NCI-H69 (cell line): ENCODE results near the gene FGD5.
A peak's percentile ranks its signal among the peaks of the same experiment; 100 is the strongest.

ENCODE experiments used
- DNase-seq: peaks from one replicate; lab custom pipeline; 2025; lab: John Stamatoyannopoulos, UW

Gene FGD5

DNA sequence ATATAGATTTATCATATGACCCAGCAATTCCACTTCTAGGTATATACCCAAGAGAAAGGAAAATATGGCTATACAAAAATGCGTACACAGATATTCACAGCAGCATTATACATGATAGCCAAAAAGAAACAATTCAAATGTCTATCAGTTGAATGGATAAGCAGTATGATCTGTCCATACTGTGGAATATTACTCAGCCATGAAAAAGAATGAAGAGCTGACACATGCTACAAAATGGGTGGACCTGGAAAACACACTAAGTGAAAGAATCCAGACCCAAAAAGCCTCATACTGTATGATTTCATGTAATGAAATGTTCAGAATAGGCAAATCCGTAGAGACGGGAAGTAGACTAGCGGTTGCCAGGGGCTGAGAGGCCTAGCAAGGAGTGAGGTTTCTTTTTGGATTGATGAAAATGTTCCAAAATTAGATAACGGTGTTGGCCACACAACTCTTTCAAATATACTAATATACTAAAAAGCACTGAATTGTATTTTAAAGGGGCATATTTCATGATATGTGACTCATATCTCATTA lies 33.4 kb downstream of the FGD5 start:
- no peak for DNase-seq

DNA sequence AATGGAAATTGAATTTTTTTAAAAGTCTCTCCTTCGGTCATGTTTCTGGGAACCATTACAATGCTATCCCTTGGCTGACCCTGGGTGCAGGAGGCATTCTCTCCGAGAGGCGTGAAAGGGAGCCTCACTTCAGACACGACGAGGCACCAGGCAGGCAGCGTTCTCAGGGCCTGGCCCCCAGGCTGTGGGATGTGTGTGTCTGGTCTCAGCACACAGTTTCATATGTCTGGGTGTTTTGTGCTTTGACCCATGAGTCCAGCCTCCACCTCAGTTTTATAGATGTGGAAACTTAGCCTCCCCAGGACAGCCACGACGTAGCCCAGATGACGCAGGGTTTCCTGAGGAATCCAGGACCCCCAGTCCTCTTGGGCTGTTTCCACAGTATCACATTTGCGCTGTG lies 34.0 kb downstream of the FGD5 start:
- no peak for DNase-seq

DNA sequence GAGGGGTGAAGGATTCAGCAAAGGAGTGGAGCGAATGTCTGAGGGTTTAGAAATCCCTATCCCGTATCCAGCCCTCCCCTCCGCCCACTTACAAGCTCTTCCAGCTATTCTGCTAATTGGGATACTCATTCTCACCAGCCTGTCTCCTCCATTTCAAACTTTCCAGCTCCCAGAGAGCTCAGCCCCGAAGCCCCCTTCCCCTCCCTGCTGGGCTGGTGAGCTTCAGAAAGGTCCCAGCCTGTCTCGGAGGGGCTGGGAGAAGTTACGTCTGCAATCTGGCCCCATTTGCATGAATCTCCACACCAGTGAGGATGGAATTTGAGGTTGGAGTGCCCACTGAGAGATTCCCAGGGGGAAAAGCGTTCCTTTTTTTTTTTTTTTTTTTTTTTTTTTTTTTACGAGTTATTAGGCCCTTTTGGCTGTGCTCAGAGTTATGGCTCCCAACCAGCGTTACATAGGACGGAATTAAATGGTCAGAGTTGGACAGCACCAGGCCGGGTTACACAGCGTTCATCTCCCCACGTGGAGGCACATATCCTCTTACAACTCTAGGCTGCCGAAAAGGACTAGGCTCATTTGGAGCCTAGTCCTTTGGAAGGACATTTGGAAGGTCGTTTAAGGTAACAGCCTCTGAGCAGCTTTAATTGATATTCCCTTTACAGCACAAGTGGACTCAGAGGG lies 34.6 kb downstream of the FGD5 start:
- no peak for DNase-seq

DNA sequence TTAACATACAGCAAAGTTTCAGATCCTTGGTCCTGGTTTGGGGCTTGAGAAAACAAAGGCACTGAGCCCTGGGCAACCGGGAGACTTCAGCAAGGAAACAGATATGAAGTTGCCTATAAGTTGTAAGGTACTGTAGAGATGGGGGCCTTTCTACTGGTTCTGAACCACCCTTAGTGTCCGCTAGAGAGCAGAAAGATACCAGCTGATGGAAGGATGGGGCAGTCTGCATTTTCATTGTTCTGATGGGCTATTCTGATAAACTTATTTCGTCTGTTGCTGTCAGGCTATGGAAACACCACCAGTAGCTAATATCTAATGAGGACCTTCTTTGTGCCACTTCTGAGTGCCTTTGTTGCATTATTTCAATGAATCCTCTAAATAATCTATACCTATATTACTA lies 38.7 kb downstream of the FGD5 start:
- peak; percentile 24 for DNase-seq

DNA sequence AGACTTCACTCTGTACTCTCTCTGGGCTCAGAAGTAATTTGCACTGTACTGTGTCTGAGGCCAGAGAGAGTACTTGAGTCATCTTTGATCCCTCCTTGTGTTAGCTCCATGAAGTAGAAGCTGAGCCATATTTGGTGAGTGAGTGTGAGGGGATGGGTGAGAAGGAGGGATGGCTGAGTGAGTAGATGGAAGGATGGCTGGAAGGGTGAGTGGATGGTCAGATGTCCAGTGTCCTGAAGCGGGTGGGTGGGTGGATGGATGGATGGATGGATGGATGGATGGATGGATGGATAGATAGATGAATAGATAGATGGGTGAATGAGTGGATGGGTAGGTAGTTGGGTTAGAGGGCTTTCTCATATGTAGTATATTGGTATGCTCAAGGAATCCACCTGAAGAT lies 39.3 kb downstream of the FGD5 start:
- DNase-seq = no peak

DNA sequence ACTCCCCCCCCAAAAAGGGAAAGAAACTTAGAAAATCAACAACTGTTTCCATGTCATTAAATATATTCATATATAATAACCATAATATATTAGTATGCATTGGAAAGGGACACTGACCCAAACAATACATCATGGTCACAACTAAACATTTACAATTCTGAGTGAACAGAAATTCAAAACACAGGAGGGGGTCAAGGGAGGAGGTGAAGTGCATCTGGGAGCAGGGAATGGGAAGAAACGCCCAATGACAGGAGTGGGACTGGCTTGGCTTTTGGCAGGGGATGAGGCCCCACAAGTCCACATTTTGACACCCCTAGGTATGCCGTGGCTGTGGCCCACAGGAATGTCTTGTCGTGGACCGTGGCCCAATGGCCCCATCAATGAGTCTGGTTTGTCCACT lies 41.1 kb downstream of the FGD5 start:
- DNase-seq = no peak

DNA sequence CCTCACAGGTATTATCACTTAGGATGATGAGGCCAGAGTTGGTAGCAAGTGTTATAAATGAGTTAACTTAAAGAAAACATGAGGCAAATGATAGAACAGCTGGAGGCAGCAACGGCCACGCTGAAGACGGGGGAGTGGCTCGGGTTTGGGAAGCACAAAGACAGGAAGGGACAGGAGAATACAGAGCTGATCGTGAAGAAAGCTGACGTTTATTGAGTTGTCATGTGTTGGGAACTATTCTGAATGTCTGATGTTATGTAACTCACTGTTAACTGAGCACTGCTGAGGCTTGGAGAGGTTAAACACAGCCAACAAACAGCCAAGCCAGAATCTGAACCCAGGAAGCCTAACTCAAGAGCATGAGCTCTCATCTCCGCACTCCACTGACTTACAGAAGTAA lies 42.3 kb downstream of the FGD5 start:
- no peak for DNase-seq

DNA sequence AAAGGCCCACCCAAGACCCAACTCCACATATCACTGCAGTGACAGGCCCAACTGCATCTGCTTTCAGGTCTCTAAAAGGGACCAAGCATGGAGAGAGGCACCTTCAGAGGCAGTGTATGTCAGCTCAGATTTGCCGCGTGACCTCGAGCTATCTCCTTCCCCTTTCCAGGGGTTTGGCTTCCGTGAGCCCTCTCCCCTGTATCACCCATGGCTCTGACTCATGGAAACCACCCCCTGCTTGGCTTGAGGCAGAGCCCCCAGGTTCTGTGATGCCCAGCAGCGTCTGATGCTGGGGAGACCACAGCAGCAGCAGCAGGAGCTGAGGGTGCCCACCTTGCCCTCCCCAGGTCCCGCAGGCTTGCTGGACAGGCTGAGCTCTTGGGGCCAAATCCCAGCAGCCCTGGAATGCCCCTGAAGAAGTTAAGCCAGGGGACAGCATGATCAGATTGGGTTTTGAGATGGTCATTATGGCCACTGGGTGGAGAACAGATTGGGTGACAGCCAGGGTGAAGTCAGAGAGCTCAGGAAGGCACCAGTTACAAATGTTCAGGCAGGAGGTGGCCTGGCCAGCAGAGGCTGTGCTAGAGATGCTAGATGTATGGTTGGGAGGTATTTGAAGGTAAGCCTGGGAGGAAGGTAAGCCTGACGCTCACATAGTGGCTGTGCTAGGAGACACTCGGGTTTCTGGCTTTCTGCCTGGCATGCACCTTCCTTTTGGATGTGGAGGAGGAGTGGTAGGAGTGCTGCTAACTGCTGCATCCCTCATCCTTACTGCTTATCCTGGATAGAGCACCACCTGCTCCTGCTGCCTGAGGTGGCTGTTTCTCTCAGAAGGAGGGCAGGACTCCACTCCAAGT lies 42.9 kb downstream of the FGD5 start:
- no peak for DNase-seq

DNA sequence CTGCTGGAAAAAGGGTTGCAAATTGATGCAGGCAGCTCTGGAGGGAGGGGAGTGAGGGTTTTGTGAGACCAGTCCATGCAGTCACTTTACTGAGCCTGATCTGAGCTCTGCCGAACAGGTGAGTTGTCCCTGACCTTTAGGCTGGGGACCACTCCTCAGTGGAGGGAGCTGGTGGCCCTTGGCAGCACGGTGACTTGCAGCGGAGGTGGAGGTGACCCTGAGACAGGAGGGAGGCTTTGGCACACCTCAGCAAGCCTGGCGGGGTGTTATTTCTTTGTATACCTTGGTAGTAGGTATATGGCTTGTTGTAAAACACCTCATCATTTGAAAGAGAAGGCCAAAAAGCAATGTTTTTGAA lies 43.5 kb downstream of the FGD5 start:
- DNase-seq = no peak

DNA sequence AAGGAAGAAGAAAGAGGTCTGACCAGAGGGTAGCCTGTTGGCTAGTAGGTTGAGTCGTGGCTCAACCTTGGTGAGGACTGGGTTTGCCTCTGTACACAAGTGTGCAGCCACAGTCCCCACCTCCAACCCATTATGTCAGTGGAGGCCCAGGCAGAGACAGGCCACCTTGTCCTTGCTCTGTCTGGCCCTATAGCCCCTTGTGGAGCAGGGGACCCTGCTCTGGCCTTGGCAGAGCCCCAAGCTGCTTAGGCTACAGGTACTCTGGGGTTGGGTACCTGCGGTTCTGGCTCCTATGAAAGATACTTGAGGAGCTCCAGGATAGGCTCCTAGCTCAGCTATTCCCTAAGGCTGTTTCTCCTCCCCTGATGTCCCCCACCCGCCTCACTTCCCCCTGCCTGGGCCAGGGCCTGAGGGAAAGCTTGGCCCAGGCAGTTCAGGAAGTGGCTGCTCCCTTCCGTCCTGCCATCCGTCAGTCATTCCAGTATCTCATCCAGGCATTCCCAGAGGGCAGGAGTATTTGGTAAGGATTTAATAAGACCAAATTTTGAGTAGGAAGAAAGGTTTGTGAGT lies 44.0 kb downstream of the FGD5 start:
- no peak for DNase-seq

DNA sequence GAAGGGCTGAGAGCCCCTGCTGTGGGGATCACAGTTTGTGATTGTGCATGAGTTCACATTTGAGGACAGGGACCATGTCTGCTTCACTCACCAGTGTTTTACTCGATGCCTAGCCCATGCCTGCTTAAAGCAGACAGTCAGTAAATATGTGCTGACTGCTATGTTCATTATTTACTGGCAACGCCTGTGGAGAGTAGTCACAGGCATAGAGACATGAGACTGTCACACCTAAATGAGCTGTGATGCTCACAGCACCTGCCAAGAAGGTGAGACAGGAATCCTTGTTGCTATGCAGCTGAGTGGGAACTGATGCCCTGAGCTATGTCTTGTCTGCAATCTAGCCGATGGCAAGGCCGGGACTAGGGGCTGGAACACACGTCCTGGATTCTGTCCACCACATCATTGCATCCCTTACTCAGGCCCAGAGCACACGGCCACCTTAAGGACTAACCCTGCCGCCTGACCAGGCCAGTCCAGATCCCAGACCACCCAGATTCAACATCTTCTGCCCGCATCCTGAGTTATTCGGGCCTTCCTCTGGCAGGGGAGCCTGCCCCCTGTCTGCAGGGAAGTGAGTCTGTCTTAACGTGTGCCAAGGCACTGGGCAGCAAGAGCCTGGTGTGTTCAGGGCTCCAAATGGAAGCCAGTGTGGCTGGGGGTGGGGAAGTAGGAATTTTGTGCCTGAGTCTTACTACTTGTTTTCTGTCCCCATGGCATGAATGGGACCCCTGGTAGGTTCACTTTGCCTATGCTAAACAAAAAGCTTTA lies 44.8 kb downstream of the FGD5 start:
- DNase-seq = no peak

DNA sequence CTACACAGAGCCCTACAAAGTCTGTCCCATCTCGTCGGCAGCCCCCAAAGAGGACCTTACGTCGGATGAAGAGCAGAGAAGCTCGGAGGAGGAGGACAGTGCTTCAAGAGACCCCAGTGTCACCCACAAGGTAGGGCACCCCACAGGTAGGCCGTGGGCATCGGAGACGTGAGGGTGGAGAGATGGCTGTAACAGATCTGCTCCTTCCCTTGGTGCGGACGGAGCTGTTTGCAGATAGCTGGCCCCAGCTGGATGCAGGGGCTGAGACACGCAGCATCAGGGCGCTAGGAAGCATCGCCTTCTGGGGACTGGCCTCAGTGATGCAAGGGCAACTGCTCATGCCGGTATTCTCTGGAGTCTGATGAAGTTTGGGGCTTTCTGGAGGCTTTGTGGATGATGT lies 45.4 kb downstream of the FGD5 start:
- DNase-seq = no peak

DNA sequence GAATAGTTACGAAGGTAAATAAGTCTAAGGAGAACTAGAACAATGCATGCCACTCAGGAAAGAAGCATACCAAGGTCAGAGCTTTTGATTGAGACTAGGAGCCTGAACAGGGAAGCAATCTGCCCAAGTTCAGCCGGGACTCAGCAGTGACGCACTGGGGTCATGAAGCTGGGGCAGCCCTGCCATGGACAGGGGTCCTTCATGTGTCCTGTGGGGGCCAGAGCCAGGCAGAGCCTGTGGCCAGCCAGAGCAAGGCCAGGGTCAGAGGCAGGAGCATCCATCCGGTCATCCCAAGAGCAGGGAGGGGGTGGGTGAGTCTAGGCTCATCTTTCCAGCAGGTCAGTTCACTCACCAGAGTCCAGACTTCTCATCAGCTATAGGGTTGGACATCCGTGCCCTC lies 47.9 kb downstream of the FGD5 start:
- no peak for DNase-seq

DNA sequence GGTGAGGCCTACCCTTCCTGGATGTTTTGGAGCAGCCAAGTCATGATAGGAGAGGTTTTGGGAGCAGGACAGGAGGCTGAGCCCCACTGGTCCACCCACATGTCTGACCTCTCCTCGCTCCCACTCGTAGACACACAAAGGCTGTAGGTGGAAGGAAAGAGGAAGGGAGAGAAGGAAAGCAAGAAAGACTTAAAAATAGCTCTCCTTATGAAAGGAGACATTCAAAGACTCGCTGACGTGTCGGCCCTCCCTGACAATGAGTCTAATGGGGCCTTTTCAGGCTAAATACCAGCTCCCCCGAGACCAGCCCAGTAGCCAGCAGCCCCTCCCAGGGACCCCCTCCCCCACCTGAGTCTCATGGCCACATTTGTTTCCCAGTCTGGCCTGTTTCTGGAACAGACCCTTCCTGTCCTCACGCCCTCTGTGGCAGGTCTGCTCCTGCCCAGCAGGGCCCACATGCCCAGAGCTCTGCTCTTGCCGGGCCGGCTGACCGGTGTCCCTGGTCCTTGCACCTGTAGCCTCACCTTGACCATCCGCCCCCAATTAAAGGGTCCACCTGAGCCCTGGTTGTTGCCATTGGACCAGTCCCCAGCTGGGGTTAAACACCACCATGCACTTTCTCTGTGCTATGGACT lies 49.3 kb downstream of the FGD5 start:
- no peak for DNase-seq

DNA sequence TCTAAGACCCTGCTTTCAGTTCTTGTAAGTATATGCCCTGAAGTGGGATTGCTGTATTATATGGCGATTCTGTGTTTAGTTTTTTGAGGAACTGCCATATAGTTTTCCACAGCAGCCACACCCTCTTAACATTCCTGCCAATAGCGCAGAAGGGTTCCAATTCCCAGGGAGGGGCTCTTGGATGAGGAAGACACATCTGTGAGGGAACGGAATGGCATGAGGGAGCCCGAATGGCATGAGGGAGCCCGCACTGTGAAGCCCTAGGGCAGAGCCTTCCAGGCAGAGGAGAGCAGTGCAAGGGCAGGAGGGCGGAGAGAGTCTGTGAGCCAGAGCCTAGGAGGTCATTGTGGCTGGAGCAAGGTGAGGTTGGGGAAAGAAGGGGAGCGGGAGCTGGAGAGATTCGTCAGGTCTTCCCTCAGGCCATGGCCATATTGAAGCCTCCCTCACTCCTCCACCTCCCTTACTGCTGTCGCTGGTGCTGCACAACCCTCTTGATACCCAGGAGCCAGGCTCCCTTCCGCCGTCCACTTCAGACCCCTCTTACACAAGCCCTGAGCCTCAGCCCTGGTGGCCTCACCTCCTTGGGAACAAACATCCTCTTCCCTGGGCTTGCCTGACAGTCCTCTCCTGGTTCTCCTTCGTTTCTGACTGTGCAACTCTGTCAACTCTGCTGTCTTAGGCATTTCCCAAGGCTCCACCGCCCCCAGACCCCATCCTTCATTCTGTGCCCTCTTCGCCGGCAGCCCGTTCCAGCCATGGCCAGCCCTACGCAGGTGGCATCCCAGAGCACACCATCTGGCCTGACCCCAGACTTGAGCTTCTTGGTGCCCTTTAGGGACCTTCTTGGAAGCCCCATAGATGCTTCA lies 51.4 kb downstream of the FGD5 start:
- no peak for DNase-seq

DNA sequence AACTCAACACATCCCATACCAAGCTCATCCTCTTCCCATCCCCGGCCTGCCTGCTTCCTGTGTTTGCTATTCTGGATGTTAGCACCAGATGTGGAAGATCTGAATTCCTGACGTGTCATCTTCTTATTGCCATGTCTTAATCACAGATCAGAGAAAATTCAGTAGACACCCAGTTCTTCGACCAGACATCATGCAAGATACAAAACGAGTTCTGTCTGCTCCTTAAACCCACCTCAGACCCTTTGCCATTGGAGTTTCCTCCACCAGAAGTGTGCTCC lies 52.0 kb downstream of the FGD5 start:
- DNase-seq = no peak

DNA sequence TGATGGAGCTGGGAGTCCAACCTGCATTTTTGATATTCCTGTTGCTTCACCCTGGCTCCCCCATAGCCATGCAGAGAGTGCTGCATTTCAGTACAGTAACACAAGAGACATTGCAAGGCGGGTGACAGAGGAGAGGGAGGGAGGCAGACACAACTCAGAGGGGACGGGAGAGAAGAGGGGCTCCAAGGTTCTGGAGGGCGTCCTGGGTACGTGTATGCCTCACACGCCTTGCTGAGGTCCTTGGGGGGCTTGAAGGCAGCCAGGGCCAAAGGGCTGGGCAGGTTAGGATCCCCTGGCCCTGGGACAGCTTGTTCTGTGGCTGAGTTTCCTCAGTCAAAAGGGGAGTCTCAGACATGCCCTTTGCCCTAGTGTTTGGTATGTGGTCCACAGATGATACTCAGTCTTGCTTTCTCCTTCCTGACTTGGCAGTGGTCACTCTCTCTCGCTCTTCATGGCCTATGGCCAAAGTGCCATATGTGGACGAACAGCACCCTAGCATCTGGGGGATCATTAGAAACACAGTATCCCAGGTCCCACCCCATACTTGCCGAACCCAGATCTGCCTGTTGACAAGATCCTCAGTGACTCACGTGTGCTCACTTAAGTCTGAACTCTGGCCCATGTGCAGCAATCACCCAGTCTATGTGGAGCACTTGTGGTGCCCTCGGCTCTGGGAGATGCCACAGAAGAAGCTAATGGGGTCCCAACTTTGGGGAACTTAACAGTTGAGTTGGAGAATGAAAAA lies 52.9 kb downstream of the FGD5 start:
- DNase-seq = no peak

DNA sequence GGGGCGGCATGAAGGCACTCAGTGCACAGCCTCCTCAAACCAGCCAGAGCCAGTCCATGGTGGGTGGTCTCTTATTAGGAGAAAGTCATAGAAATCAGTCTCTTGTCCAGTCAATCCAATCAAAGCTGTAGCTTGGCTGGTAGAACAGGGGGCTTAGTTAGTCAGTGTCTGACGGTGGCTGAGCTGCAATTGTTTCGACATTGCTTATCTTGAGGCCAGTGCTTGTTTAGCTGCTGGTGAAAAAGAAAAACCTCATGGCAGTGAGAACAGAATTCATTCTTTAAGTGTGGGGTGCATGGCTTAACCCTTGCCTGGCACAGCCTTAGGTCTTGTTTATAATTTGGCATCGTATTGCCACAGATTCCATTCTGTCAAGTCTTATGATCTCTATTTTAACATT lies 53.9 kb downstream of the FGD5 start:
- DNase-seq = no peak

DNA sequence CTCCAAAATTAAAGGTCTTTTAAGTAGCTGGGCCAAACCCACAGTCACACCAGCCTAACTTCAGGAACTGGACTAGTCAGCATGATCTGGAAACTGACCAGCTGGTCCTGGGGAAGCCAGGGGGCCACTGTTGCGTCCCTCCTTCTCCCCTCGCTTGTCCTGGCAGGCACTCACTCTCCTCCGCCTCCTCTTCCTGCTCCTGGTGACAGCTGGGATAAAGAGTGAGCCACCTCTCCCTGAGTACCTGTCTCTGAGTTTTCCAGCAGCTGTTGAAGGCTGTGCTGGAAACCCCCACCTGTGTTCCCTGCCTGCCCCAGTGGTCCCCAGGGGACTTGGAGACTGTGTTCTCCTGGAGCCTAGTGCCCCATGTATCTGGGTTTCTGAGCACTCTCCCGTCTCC lies 56.0 kb downstream of the FGD5 start:
- DNase-seq = peak; percentile 35

DNA sequence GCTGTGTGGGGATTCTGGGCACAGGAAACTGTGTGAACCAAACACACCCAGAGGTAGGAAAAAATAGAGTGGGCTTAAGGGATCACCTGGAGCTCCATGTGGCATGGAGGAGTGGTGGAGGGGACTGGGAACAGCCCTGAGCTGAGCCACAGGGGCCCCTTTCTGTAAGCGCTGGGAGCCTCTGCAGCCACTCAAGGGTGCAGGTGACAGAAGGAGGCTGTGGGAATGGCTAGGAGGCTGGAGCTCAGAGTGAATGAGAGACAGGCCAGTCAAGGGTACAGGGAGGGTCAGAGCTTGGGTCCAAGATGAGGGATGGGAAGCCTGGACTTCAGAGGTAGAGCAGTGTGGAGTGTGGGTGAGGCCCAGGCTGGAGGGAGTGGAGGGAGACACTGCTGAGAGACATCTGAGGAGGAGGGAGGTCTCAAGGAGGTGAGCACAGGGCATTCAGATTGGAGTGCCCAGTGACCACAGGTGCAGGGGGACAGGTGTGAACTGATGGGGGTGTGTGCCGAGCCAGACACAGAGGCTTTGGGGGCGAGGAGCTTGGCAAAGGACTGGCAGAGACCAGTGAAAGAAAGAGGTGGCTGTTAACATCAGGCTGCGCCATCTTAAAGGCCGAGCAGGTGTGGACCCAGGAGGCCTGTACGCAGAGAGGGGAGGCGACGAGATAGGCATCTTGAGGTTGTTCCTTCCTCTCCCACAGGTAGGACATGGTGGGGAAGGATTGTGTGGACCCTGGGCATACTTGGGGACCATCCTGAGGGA lies 56.8 kb downstream of the FGD5 start:
- DNase-seq = no peak
